Measurements from ENCODE around the gene RERE.
"Not testable (repeated sequence)": the region's sequence is repeated elsewhere in the genome, so short reads cannot be mapped to it uniquely, and the experiment has no call there.

DNA sequence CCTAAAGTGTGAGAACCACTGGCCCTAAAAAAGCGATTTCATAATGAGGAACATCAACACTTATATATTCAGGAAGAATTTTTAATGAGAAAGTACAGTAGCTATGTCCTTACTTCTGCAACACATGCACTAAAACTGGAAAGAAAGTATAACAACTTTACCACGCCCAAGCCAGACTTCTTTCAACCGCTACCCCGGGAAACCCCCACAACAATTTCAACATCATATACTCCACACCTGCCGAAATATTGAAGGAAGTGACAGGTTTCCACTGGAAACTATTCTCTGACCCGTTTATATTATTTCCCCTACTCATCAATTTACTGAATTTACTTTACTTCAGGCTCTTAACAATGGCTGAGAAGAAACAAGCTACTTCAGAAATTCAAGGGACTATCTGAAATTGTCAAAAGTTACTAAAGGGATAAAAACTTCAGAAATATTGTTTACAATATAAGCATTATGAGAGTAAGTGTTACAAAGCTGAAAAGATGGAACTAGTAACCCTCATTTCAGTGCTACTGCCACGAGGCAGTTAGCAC lies 193.7 kb downstream of the RERE start:
- TF ChIP-seq, protein P1, sequence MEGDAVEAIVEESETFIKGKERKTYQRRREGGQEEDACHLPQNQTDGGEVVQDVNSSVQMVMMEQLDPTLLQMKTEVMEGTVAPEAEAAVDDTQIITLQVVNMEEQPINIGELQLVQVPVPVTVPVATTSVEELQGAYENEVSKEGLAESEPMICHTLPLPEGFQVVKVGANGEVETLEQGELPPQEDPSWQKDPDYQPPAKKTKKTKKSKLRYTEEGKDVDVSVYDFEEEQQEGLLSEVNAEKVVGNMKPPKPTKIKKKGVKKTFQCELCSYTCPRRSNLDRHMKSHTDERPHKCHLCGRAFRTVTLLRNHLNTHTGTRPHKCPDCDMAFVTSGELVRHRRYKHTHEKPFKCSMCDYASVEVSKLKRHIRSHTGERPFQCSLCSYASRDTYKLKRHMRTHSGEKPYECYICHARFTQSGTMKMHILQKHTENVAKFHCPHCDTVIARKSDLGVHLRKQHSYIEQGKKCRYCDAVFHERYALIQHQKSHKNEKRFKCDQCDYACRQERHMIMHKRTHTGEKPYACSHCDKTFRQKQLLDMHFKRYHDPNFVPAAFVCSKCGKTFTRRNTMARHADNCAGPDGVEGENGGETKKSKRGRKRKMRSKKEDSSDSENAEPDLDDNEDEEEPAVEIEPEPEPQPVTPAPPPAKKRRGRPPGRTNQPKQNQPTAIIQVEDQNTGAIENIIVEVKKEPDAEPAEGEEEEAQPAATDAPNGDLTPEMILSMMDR (IDR thresholded peaks at IDR 0.05) = not testable (repeated sequence)
- TF ChIP-seq POLR2AphosphoS5 (IDR thresholded peaks at IDR 0.05; ENCODE audit: insufficient read depth in 1 of 2, low read depth in 1 of 2) = not testable (repeated sequence)
